Skeletal muscle tissue (tissue), 4 donors: ENCODE measurements around the gene ZFP36L2. TPM values are rescaled to one million over a fixed set of nuclear protein-coding genes. Genes with fewer than 3 reads are reported as not detected.

Experiments
- H3K27ac ChIP-seq: one replicate; pipeline ENCODE4 v1.7.0; 2013; ENCODE audit warnings: mild to moderate bottlenecking, low read depth, low read length, inconsistent platforms
- H3K27me3 ChIP-seq, 3 donors: one replicate each; pipeline ENCODE4 v1.7.0; 2013; ENCODE audit warnings: low read length in 3 of 3; ENCODE audit not compliant: control insufficient read depth in 3 of 3, insufficient read depth in 3 of 3
- H3K36me3 ChIP-seq, 3 donors: one replicate each; pipeline ENCODE4 v1.7.0; 2013; ENCODE audit warnings: low read length in 3 of 3; ENCODE audit not compliant: control insufficient read depth in 3 of 3, insufficient read depth in 3 of 3
- H3K4me1 ChIP-seq, 3 donors: one replicate each; pipeline ENCODE4 v1.7.0; 2013; ENCODE audit warnings: low read length in 3 of 3, mild to moderate bottlenecking in 3 of 3; ENCODE audit not compliant: control insufficient read depth in 3 of 3, insufficient read depth in 3 of 3
- H3K4me3 ChIP-seq, 3 donors: one replicate each; pipeline ENCODE4 v1.7.0; 2013; ENCODE audit warnings: low read length in 3 of 3
- H3K9ac ChIP-seq, 3 donors: one replicate each; pipeline ENCODE4 v1.7.0; 2013; ENCODE audit warnings: low read length in 3 of 3, mild to moderate bottlenecking in 3 of 3, moderate library complexity in 2 of 3, low read depth in 1 of 3
- H3K9me3 ChIP-seq, 3 donors: one replicate each; pipeline ENCODE4 v1.7.0; 2013; ENCODE audit warnings: low read length in 3 of 3; ENCODE audit not compliant: control insufficient read depth in 3 of 3
- total RNA-seq: library from RNA; depleted of rRNA; stranded (reverse); fragments of >200 nt; gene quantifications from one replicate; pipeline ENCODE4 v1.2.3, GENCODE V29; 2014
- donor health status: Osteomylitis.

ZFP36L2 gene
- total RNA-seq, 1 donor from 2014 or later, result 14.1 TPM

DNA sequence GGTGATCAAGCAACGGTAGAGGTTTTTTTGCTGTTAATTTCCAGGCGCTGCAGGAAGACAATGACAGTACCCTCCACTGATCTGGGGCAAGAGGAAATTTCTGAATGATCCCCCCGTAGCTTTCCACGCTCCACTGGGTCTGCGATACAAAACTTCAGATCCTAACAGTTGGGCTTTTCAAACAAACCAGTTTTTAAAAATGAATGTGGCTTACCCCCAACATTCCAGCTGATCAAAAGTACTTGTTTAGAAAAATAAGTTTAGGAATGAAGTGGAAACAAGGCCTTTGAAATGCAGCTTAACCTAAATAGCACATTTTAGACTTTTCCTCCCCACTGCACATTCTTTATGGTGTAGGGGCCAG, 5.7 kb downstream of the ZFP36L2 start:
- Histone ChIP-seq H3K4me3 (peak overlapping the region; percentile 87 to 97 (median 92)), H3K36me3 (peaks cover 12 to 22% (median 15%) of the 10 kb centered on the region in 3 donors), H3K27me3 (no peaks in the 10 kb centered on the region), H3K27ac (peak overlapping the region; percentile 94), H3K4me1 (peaks cover 56 to 66% (median 61%) of the 10 kb centered on the region in 3 donors), H3K9me3 (no peaks in the 10 kb centered on the region), H3K9ac (peak overlapping the region; percentile 89 to 99 (median 93))

DNA sequence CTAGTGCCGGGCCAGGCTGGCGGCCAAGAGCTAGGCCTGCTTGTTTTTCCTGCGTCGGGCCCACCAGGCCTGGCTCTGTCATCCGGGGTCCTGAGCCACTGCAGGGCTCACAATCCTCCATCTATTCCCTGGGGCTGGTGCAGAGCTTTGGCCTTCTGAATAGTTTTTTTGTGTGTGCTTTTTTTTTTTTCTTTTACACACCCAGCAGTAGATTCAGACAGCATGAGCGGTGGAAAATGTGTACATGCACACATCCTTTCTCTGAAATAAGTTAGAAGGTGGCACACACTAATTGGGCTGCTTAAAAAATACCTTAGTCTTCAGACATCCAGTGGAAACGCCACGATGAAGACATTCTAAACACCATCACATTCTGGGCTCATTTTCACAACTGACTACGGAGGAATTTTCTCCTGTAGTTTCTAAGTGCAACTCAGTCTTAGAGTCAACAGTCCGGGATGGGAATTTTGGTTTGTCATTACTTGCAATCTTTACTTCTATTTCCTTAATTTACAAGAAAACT, 6.1 kb downstream of the ZFP36L2 start:
- Histone ChIP-seq H3K9me3 (no peaks in the 10 kb centered on the region), H3K4me3 (peak overlapping the region; percentile 87 to 97 (median 92)), H3K4me1 (peaks cover 56 to 70% (median 63%) of the 10 kb centered on the region in 3 donors), H3K9ac (peak overlapping the region; percentile 89 to 99 (median 93)), H3K27ac (peak overlapping the region; percentile 94), H3K36me3 (peaks cover 10 to 22% (median 15%) of the 10 kb centered on the region in 3 donors), H3K27me3 (no peaks in the 10 kb centered on the region)

DNA sequence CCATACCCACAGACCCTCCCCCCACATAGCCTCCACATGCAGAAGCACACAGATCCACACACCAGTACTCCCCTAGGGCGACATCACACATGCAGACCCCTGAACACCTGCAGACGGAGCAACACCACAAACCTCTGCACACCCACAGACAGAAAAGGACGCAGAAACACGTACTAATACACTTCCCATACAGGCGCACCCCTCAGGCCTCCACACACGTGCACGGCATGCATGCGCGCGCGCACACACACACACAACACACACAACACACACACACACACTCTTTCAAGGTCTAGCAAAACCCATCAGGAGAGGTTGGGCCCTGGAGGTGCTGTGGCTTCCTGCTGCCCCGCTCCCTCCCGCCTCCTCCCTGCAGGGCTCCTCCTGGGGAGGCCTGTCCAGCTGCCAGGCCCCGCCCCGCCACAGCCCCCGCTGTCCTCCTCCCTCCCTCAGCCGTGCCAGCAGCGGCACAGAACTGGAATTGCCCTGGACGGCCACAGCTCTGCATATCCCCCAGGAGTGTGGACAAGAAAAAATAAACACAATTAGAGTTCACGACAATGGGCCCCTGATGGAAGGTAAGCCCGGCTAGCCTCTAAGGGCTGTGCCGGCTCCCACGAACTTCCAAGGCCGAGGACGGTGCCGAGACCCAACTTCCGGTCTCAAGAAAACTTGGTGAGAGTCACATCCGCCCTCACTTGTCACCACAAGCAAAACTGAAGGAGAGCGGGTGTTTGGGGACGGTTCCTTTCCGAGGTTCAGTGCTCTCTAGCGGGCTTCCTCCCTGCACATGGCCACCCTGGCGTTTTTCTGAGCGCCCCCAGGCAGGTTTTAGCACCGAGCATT, 6.8 kb downstream of the ZFP36L2 start:
- Histone ChIP-seq H3K4me1 (peaks cover 50 to 67% (median 63%) of the 10 kb centered on the region in 3 donors), H3K27me3 (no peaks in the 10 kb centered on the region), H3K27ac (peak overlapping the region; percentile 94), H3K9me3 (no peaks in the 10 kb centered on the region), H3K36me3 (peaks cover 5 to 19% (median 9%) of the 10 kb centered on the region in 3 donors), H3K4me3 (peak overlapping the region; percentile 87 to 97 (median 92)), H3K9ac (peak overlapping the region; percentile 89 to 99 (median 93))

DNA sequence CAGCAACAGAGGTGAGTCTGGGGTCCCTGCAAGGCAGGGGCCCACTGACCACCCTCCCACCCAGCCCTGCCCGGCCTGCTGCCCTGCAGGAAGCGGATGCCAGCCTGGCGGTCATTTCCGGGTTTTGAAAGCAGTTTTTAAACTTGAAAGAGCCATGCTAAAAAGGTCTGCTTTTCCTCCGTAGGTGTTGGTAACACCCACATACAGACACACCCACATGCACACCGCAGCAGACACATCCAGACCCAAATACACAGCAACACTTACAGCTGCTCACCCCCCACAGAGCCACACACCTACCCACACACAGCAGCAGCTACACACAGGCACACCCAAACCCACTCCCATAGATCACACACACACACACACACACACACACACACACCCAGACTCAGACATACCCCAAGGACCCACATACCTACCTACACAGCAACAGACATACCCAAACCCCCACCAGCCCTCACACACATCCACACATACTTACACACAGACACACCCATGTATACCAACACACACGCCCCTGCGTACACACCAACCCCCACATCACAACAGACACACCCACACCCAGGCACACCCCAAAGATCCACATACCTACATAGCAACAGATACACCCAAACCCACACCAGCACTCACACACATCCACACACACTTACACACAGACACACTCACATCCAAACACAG, 7.6 kb downstream of the ZFP36L2 start:
- H3K4me1 ChIP-seq, result peaks cover 50 to 63% (median 61%) of the 10 kb centered on the region in 3 donors
- peak overlapping the region; percentile 94 for H3K27ac ChIP-seq
- H3K36me3 ChIP-seq, result peaks cover 0 to 14% (median 9%) of the 10 kb centered on the region in 3 donors
- no peaks in the 10 kb centered on the region for H3K27me3 ChIP-seq
- H3K9me3 ChIP-seq, result no peaks in the 10 kb centered on the region
- peak overlapping the region; percentile 89 to 99 (median 93) for H3K9ac ChIP-seq
- H3K4me3 ChIP-seq, result peak overlapping the region; percentile 87 to 97 (median 92)

DNA sequence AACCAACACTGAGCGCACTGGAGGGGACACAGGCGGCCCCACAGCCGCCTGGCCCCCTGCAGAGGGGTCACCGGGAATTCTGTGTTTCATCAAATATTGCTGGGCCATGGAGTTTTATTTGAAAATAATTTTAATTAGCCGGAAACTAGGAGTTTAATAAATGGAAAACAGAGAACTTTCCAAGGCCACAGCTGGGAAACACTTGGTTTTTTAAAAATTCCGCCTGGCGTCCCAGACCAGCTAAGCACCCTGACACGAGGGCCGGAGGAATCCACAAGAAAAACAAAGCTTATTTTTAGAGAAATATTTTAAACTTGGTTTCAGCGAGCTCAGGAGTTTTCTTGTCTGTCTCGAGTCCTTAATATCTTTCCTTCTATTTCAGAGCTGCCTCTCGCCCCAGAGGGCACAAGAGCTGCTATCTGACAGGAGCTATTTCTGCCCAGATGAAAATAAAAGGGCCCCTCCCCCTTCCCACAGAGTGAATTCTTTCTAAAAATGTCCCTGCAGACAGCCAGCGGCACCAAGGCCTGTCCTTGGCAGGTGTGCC, 8.2 kb downstream of the ZFP36L2 start:
- Histone ChIP-seq H3K27ac (peak overlapping the region; percentile 94), H3K9me3 (no peaks in the 10 kb centered on the region), H3K36me3 (peaks cover 0 to 8% (median 3%) of the 10 kb centered on the region in 3 donors), H3K27me3 (no peaks in the 10 kb centered on the region), H3K4me1 (peaks cover 50 to 57% (median 56%) of the 10 kb centered on the region in 3 donors), H3K4me3 (peak overlapping the region; percentile 87 to 97 (median 92)), H3K9ac (peak overlapping the region; percentile 89 to 99 (median 93))

DNA sequence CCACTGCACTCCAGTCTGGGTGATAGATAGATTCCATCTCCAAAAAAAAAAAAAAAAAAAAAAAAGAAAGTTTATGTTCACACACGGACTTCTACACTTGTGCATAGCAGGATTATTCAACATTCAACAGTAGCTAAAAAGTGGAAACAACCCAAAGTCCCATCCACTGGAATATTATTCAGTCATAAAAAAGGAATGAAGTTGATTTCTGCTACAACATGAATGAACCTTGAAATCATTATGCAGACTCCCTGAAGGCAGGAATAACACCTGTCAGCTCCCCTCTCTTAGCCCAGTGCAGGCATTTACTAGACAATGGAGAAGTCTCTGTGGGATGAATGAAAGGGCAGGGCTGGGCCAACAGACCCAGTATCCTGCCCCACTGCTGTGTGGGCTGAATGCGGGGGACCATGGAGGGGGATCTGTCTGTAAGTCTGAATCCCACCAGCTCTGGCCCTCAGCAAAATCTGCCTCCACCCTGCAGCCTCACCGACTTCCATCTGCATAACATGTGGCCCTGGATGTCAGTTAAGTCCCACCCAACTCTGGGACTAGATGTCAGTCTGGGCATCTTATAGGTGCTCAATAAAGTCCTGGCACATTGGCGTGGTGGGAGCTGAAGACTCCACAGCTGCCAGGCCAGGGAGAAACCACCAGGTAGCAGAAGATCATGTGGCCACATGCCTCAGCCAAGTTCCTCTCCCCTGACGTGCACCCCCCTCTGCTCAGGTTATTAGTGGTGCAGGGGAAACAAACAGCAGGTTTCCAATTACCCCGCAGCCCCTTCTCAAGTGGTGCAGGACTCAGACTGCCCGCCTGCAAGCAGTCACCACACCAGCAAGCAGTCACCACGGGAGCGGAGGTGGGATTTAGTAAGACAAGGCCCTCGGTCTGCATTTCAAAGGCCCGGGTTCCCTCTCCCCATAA, 8.9 kb downstream of the ZFP36L2 start:
- H3K4me3 ChIP-seq, result peak overlapping the region; percentile 7 to 92 (median 87)
- peak overlapping the region; percentile 94 for H3K27ac ChIP-seq
- H3K4me1 ChIP-seq, result peaks cover 50 to 51% (median 50%) of the 10 kb centered on the region in 3 donors
- H3K27me3 ChIP-seq, result no peaks in the 10 kb centered on the region
- peak overlapping the region; percentile 89 to 99 (median 93) for H3K9ac ChIP-seq
- no peaks in the 10 kb centered on the region for H3K9me3 ChIP-seq
- peaks cover 0 to 3% (median 2%) of the 10 kb centered on the region in 3 donors for H3K36me3 ChIP-seq

DNA sequence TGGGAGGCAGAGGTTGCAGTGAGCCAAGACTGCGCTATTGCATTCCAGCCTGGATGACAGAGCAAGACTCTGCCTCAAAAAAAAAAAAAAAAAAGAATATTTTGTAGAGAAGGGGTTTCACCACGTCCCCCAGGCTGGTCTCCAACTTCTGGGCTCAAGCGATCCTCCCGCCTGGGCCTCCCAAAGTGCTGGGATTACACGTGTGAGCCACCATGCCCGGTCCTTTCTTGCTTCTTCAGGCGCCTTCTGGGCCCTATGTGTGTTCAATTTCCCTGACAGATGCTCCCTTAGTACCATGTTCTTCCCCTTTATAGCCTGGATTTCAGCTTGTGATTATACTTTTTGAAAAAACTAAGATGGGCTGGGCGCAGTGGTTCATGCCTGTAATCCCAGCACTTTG, 9.8 kb downstream of the ZFP36L2 start:
- H3K4me1 ChIP-seq, result peaks cover 41 to 44% (median 42%) of the 10 kb centered on the region in 3 donors
- no peak overlapping the region for H3K27ac ChIP-seq
- no peak overlapping the region for H3K9ac ChIP-seq
- no peaks in the 10 kb centered on the region for H3K27me3 ChIP-seq
- no peak overlapping the region for H3K4me3 ChIP-seq
- no peaks in the 10 kb centered on the region for H3K36me3 ChIP-seq
- H3K9me3 ChIP-seq, result no peaks in the 10 kb centered on the region

DNA sequence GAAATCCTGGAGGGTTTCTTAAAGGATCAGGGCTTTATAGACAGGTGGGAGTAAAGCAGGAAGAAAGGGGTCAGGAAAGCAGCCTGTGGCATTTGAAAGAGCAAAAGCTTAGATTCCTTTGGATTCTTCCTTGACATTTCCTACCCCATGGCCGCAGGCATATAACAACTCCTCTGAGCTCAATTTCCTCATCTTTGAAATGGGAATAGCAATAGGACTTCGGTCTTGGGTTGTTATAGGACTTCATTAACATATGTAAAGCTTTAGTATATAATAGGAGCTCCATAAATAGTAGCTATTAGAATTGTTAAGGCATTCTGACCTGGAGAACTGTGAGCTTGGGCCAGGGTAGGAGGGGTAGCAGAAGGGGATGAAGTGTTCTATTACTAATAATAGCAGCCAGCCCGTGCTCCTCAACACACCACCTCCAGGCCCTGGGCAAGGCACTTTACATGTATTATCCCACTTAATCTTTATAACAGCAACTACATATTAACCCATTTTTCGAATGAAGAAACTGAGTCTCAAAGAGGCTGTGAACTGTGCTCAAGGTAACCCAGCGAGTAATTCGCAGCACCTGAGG, 10.6 kb downstream of the ZFP36L2 start:
- no peak overlapping the region for H3K27ac ChIP-seq
- peak overlapping the region in 1 of 3 donors; percentile 51 for H3K9ac ChIP-seq
- H3K36me3 ChIP-seq, result no peaks in the 10 kb centered on the region
- peaks cover 36 to 38% (median 38%) of the 10 kb centered on the region in 3 donors for H3K4me1 ChIP-seq
- H3K9me3 ChIP-seq, result no peaks in the 10 kb centered on the region
- H3K4me3 ChIP-seq, result no peak overlapping the region
- no peaks in the 10 kb centered on the region for H3K27me3 ChIP-seq

DNA sequence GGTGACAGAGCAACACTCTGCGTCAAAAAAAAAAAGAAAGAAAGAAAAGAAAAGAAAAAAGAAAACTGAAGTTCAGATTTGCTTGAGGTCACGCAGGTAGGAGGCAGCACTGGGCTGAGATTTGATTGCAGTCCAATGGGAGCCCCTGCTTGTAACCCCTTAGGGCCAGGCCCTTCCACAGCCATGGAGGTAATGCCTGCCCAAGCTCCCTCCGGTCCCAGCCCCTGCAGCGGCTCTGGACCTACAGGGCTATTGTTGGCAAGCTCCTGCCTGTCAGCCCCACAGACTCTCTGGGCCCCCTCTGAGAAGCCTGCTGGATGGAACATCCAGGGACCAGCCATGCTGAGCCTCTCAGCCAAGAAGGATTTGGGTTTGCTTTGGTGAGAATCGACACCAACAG, 12.2 kb downstream of the ZFP36L2 start:
- Histone ChIP-seq H3K4me3 (no peak overlapping the region), H3K27ac (no peak overlapping the region), H3K4me1 (peaks cover 24 to 39% (median 38%) of the 10 kb centered on the region in 3 donors), H3K36me3 (no peaks in the 10 kb centered on the region), H3K9ac (no peak overlapping the region), H3K9me3 (no peaks in the 10 kb centered on the region), H3K27me3 (no peaks in the 10 kb centered on the region)
